Transverse colon (tissue), 4 donors: ENCODE measurements around the gene APLP2. TPM values are rescaled to one million over a fixed set of nuclear protein-coding genes. Genes with fewer than 3 reads are reported as not detected.

Experiments used
- DNase-seq: peaks from one replicate; pipeline ENCODE4 v3.0.0-alpha.2; 2019
- H3K27ac ChIP-seq, 4 donors: fragments of 200-600 bp; sonication (generic); 2 replicates each; pipeline ENCODE4 v1.5.1; 2016 to 2018; ENCODE audit warnings: inconsistent platforms in 4 of 4
- H3K27me3 ChIP-seq: fragments of 200-600 bp; sonication (generic); 2 replicates; pipeline ENCODE4 v1.5.1; 2017; ENCODE audit warnings: inconsistent platforms
- H3K36me3 ChIP-seq, 4 donors: fragments of 200-600 bp; sonication (generic); 2 replicates each; pipeline ENCODE4 v1.5.1; 2017 to 2019; ENCODE audit warnings: inconsistent platforms in 4 of 4
- H3K4me1 ChIP-seq, 4 donors: fragments of 200-600 bp; sonication (generic); 2 replicates each; pipeline ENCODE4 v1.5.1; 2017 to 2020; ENCODE audit warnings: inconsistent platforms in 4 of 4
- H3K4me3 ChIP-seq, 4 donors: fragments of 200-600 bp; sonication (generic); 1 replicate in 1 of 4; 2 replicates in 3 of 4; pipeline versions ENCODE4 v1.5.1 to v1.6.1; 2017 to 2019; ENCODE audit warnings: inconsistent platforms in 4 of 4
- H3K9me3 ChIP-seq, 2 donors: fragments of 200-600 bp; sonication (generic); 2 replicates each; pipeline ENCODE4 v1.5.1; 2017 to 2019; ENCODE audit warnings: inconsistent platforms in 2 of 2
- CTCF ChIP-seq, 5 experiments: fragments of 200-600 bp in 3 of 5; fragments of 450-650 bp in 2 of 5; sonication (generic) in 3 of 5; IDR thresholded peaks; 1 replicate in 2 of 5; 2 replicates in 3 of 5; pipeline ENCODE4 v1.5.1; 2016 to 2017; ENCODE audit warnings: antibody characterized with exemption in 5 of 5, inconsistent platforms in 3 of 5, mild to moderate bottlenecking in 2 of 5, moderate library complexity in 1 of 5
- EP300 ChIP-seq: sonication (generic); formaldehyde crosslinking; IDR thresholded peaks from one replicate; pipeline ENCODE4 v1.6.1; 2017; ENCODE audit warnings: antibody characterized with exemption, low read depth
- POLR2A ChIP-seq: fragments of 450-650 bp; IDR thresholded peaks from one replicate; pipeline ENCODE4 v1.6.1; 2016; ENCODE audit warnings: antibody characterized with exemption, mild to moderate bottlenecking, moderate library complexity
- POLR2AphosphoS5 ChIP-seq, 3 donors: sonication (generic); formaldehyde crosslinking; IDR thresholded peaks; one replicate each; pipeline ENCODE4 v1.6.1; 2016; ENCODE audit warnings: antibody characterized with exemption in 3 of 3
- WGBS, 2 donors: methylation state at CpG; one replicate each; pipeline ENCODE4 v1.1.5; 2018; ENCODE audit warnings: low coverage in 1 of 2; 5-methylcytosine and 5-hydroxymethylcytosine counted together
- in situ Hi-C, 4 donors: fragments of 200-750 bp; cut with MboI; loops; one replicate each; pipeline versions ENCODE4 v1.15.0 to v1.15.1; 2017; ENCODE audit warnings: low sequenced_read_pairs in 3 of 4, low pct_ligation_motif_present in 1 of 4, low pct_unique_long_range_greater_than_20kb in 1 of 4
- intact Hi-C: fragments of 100-400 bp; cut with DNase I; formaldehyde crosslinking; loops from one replicate; pipeline ENCODE4 v1.15.1; 2023; ENCODE audit warnings: low total_unique reads
- total RNA-seq, 4 donors: library from RNA; depleted of rRNA; stranded (reverse); fragments of >200 nt; gene quantifications; one replicate each; pipeline ENCODE4 v1.1.0, GENCODE V29; 2016

The APLP2 gene
- total RNA-seq, 4 donors from 2014 or later, result 191 to 618 (median 396) TPM

GRCh38 chr11:130024361-130024760, 45.3 kb upstream of the APLP2 start:
- Histone ChIP-seq H3K4me3 (no peak overlapping the region), H3K27ac (no peak overlapping the region), H3K36me3 (no peaks in the 10 kb centered on the region), H3K4me1 (no peaks in the 10 kb centered on the region), H3K27me3 (no peaks in the 10 kb centered on the region), H3K9me3 (no peaks in the 10 kb centered on the region)
- intact Hi-C loops, result no loop called here
- in situ Hi-C loops, result no loop called here
- no peak for TF ChIP-seq POLR2A
- no peak for TF ChIP-seq CTCF (IDR thresholded peaks at IDR 0.05)
- no peak for TF ChIP-seq POLR2AphosphoS5 (IDR thresholded peaks at IDR 0.05)
- no peak for TF ChIP-seq EP300
- no peak for DNase-seq
- 64 to 82% methylated on average over 1 of the region's 1 CpG for WGBS, 2 donors

- H3K27me3 ChIP-seq, result no peaks in the 10 kb centered on the region
- 92% methylated on average over 1 of the region's 1 CpG; no CpG with 5 or more reads in 1 of the 2 donors for WGBS, 2 donors
- intact Hi-C loops, result no loop called here
- TF ChIP-seq EP300 (no peak), POLR2A (no peak), POLR2AphosphoS5 (IDR thresholded peaks at IDR 0.05) (no peak), CTCF (IDR thresholded peaks at IDR 0.05) (no peak)
- no peaks in the 10 kb centered on the region for H3K4me1 ChIP-seq
- H3K36me3 ChIP-seq, result no peaks in the 10 kb centered on the region
- H3K27ac ChIP-seq, result no peak overlapping the region
- in situ Hi-C loops, result no loop called here
- H3K4me3 ChIP-seq, result no peak overlapping the region
- no peak for DNase-seq
- no peaks in the 10 kb centered on the region for H3K9me3 ChIP-seq
These were observed 44.3 kb upstream of the APLP2 start for GRCh38 chr11:130025371-130025770.

GRCh38 chr11:130029137-130029536, 40.6 kb upstream of the APLP2 start:
- TF ChIP-seq POLR2A (no peak), POLR2AphosphoS5 (IDR thresholded peaks at IDR 0.05) (no peak), CTCF (IDR thresholded peaks at IDR 0.05) (no peak), EP300 (no peak)
- no peak for DNase-seq
- 46 to 72% methylated on average over 3 of the region's 3 CpGs for WGBS, 2 donors
- Histone ChIP-seq H3K9me3 (no peaks in the 10 kb centered on the region), H3K27ac (no peak overlapping the region), H3K36me3 (no peaks in the 10 kb centered on the region), H3K4me1 (no peaks in the 10 kb centered on the region), H3K27me3 (no peaks in the 10 kb centered on the region), H3K4me3 (no peak overlapping the region)
- in situ Hi-C loops (no loop called here), intact Hi-C loops (no loop called here)

- H3K27ac ChIP-seq, result no peak overlapping the region
These were observed 38.6 kb upstream of the APLP2 start for GRCh38 chr11:130031056-130031455.

More at GRCh38 chr11:130031056-130031455, 38.6 kb upstream of the APLP2 start:
- Histone ChIP-seq H3K27me3 (no peaks in the 10 kb centered on the region), H3K4me3 (no peak overlapping the region), H3K36me3 (no peaks in the 10 kb centered on the region), H3K9me3 (no peaks in the 10 kb centered on the region), H3K4me1 (no peaks in the 10 kb centered on the region)
- intact Hi-C loops (no loop called here), in situ Hi-C loops (no loop called here)
- DNase-seq, result no peak
- TF ChIP-seq EP300, result no peak
- no peak for TF ChIP-seq CTCF (IDR thresholded peaks at IDR 0.05)
- no peak for TF ChIP-seq POLR2AphosphoS5 (IDR thresholded peaks at IDR 0.05)
- TF ChIP-seq POLR2A, result no peak
- 80 to 95% methylated on average over 1 of the region's 1 CpG for WGBS, 2 donors
